LHCN-M2 (cell line): Measurements from ENCODE around the gene KCNE2. TPM values are rescaled to one million over a fixed set of nuclear protein-coding genes. Genes with fewer than 3 reads are reported as not detected.
"Not testable (repeated sequence)": the region's sequence is repeated elsewhere in the genome, so short reads cannot be mapped to it uniquely, and the experiment has no call there.

Experiments
- DNase-seq: peaks from one replicate; pipeline ENCODE4 v3.0.0-alpha.2; 2012; ENCODE audit warnings: low read depth
- total RNA-seq: library from RNA; depleted of rRNA; stranded (reverse); fragments of >200 nt; gene quantifications from 2 replicates; pipeline ENCODE4 v1.2.3, GENCODE V29; 2014; rRNA removed

The KCNE2 gene
- total RNA-seq, 1 experiment from 2014 or later, result not detected

DNA sequence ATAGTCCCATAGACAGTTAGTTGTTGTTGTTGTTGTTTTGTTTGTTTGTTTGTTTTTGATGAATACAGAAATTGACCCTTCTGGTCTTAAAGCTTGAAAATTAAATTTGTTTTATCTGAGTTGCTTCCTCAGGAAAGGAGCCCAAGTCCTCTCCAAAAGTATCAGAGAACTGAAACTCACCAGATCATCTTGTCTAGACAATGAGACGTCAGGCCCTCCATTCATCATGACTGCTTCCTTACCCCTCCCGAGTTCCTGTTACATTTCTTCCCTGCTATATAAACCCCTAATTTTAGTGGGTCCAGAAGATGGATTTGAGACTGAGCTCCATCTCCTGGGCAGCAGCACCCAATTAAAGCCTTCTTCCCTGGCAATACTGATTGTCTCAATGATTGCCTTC lies 42.9 kb downstream of the KCNE2 start:
- not testable (repeated sequence) for DNase-seq

DNA sequence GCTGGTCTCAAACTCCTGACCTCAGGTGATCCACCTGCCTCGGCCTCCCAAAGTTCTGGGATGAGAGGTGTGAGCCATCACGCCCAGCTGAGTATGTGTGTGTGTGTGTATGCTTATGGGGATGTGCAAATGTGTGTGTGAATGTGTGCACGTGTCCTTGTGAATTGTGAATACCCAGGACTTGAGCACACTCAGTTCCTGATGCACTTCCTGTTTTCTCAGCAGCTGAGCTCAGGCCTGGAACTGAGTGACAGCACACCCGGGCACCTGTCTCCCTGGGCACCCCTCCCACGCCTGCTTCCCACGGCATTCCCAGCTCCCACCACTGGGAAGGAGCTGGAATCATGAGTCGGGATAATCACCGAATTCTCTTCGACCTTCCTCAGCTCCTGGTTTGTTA lies 43.5 kb downstream of the KCNE2 start:
- not testable (repeated sequence) for DNase-seq

DNA sequence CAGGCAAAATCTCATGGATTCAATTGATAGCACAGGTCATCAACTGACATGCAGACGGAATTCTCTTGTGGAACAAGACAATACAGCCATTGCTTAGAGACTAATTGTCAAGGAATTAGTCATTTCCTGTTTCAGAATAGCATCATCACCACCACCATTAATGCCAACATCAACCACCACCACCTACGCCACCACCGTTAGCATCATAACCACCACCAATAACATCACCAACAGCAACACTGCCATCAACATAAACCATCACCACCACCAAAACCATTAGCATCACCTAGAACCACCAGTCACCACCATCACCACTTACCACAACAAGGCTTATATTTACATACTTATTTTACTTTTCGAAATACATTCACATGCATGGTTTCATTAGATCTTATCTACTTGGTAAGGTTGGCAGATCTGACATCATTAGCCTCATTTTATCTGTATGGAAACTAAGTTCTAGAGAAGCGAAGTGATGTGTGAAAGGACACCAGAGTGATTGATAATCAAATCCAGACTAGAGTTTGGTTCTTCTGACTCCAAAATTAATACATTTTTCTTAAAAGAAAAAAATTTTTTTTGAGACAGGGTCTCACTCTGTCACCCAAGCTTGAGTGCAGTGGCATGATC lies 53.8 kb downstream of the KCNE2 start:
- DNase-seq, result not testable (repeated sequence)

Other genes starting within 250 kb of the KCNE2 start
- gene SMIM11, start 11.5 kb downstream of the KCNE2 start, total RNA-seq, result 1.2 and 3.7 TPM in 2 replicates
- gene SMIM34, start 59.9 kb downstream of the KCNE2 start, total RNA-seq, result not detected in 2 replicates
- gene KCNE1, start 148.2 kb downstream of the KCNE2 start, total RNA-seq, result not detected in 2 replicates